Inferior parietal cortex (tissue), 1 donor: ENCODE data around the gene MASP1.
A peak's percentile ranks its signal among the peaks of the same experiment; 100 is the strongest.

Source experiments
- DNase-seq: peaks from one replicate; pipeline ENCODE4 v3.0.0-alpha.2; 2016; ENCODE audit errors: extremely low spot score

Gene MASP1

GRCh38 chr3:187293516-187294430, 2.2 kb upstream of the MASP1 start:
- DNase-seq: no peak

DNA sequence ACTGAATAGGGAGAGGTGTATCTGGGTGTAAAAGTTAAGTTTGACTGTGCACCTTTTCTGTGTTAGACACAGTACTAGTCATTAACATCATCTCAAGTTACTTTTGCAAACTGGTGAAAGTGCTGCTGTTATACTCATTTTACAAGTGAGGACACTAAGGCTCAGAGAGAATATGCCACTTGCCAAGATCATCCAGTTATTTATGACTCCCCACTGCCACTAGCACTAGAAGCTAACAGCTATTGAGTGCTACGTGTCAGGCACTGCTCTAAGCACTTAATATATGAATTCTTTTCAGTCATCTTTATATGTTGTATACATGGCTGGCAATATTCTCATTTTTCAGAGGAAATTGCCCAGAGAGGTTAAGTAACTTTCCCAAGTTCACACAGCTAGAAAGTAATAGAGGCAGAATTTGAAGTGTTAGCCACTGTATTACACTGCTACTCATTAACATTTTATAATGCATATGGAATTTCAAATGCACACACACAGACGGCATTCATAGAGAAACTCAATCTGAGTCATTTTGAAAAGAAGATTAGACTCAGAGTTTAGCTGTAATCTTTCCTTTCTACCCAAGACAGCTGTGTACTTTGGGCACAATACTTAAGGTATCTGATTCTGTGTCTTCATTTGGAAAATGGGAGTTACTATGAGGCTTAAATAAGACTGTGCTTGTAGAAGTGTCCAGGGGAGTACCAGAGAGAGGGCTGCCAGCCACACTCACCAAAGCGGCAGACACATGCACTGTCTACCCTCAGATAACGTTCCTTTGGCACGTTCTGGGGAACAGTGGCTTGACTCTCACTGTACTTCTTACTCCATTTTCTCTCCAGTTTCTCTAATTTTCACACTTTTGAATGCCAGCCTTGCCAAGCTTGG, 1.3 kb upstream of the MASP1 start:
- DNase-seq: peak; percentile 8

- DNase-seq: no peak
Observed at GRCh38 chr3:187292181-187292580, 644 bp upstream of the MASP1 start.

DNA sequence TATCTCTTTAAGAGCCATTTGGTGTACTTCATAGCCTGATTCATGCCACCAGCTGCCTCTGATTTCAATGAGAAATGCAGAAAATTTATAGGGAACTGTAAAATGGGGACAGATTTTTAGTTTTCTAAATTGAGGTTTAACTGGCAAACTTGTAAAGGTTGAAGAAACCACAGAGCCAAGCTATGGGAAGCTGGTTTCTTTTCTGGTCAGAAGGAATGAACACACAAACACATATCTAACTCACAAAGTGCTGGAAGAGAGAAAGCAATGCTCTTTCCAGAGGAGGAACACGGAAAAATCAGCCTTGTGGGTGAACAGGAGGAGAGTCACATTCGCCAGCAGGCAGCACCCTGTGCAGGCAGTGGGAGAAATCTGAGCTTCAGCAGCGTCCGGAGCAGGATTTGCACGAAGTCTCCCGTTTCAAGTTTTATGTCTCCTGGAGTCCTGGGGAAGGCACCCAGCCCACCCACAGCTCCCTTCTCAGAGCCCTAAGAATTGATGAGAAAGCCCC, 481 bp downstream of the MASP1 start:
- DNase-seq: peak; percentile 38

DNA sequence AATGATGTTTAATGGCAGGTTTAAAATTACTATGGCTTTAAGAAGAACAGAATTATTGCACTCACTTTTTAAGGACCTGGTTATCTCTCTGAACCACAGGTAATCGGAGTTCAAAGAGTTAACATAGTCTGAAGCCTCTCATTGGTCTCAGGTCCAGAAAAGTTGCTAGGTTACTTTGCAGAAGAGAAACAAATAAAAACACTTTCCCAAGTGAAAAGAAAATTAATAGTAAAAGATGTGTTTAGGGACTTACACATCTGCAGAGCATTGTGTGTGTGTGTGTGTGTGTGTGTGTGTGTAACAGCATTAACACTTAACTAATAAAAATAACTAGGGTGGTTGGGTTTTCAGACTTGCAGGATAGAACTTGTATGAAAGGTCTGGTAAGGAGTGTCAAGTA, 1.0 kb downstream of the MASP1 start:
- no peak for DNase-seq

GRCh38 chr3:187288855-187289605, 2.5 kb downstream of the MASP1 start:
- no peak for DNase-seq

- no peak for DNase-seq
Observed at GRCh38 chr3:187288131-187288854, 3.2 kb downstream of the MASP1 start.

DNA sequence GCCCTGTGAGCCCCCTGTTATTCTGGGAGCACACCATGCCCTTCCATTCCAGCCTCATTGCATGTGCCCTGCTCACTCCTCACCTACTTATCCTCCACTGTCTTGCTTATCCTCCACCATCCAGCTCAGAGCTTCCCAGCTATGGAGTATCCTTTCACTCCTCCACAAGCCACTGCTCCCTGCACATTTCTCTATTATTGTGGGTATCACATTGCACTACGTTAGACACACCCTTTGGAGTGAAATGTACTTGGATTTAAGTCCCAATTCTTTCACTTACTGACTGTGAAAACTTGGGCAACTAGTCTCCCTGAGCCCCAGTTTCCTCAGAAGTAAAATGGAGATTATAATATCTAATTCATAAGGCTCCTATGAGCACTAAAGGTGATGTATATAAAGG, 4.3 kb downstream of the MASP1 start:
- no peak for DNase-seq

DNA sequence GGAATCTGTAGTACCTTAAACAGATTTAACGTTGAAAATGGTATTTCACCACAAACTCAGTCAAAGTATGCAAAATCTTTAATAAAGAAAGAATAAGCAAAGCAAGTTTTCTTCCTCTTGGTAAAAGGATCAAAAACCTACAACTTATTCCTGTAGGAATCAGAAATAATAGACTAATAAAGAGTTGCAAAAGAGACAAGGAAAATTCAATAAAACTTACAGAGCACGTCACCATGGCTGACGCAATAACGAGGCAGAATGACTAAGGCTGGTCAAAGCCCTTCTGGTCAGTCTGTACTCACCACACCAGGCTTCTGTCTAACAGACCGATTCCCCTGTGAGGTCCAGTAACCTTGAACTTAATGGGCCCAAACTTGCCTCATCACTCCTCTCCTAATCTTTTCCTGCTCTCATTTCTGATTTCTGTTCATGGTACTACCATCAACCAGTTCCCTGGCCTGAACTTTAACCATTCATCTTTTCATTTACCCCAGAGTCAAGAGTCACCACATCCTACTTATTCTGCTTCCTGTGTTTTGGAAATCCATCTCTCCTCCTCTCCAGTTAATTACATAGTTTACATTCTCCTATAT, 5.0 kb downstream of the MASP1 start:
- no peak for DNase-seq

DNA sequence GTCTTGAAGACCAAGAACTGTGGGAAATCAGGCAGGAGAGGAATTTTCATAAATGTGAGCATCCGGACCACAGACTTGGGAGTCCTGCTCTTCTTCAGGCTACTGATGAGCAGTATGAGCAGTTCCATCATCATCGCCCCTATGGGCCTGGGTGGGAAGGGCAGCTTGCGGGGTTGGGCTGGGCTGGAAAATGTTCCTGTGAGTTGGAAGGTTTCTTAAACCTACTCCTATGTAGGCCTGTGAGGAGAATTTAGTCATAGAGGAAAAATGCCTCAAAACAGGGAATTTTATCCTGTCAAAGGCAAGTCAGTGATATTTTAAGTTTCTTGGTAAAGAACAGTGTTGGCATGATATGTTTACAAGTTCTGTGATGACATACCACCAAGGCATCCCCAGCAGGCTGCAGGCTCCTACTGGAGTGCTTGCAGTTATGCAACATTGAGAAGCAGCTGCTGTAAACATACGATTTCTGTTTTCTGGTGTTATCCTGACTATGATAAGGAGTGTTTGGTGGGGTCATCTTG, 10.3 kb downstream of the MASP1 start:
- no peak for DNase-seq

- no peak for DNase-seq
Observed at GRCh38 chr3:187280644-187281043, 10.9 kb downstream of the MASP1 start.

DNA sequence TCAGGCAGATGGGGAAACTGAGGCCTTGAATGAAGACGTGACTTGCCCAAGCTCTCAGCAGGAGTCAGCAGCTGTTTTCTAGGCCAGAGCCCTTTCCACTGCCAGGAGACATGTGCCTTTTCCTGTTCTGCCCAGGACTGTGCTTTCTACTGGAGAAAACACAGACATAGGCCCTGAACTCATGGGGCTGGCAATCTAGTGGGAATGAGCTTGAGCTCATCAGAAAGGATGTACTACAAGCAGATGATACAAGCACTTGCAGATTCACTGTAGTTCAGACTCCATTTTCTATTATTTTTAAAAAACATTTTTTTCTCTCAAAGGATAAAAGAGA, 14.4 kb downstream of the MASP1 start:
- no peak for DNase-seq

DNA sequence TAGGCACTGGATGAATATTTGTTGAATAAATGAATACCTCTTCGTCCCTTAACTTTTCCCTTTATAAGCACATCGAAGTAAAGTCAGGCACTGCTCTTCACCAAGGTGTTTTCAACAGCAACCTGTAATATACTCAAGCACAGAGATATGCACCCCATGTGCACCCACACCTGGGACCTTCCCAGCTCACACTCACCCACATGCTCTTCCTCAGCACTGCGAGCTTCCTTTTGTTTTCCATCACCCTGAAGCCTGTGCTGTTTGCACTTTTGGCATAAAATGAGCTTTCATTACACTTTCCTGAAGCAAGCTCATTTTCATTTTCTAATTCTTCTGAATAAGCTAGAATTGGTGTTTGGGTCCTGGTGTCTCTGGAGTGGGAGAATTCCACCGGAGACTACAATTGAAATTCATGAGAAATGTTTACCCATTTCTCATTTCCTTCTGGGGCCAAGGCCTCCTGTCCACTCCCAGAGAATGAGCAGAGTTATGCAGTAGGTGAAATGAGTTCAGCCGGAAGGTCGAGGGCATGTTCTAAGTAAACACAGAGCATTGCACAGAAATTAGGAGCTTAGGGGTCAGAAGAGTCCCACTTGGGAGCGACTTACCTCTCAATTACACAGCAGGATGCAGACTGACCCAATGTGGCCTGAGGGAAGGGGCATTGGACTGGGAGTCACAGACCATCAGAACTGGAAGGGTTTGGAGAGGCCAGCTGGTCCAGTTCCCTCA, 15.0 kb downstream of the MASP1 start:
- no peak for DNase-seq

- no peak for DNase-seq
Observed at GRCh38 chr3:187274977-187275338, 16.6 kb downstream of the MASP1 start.

DNA sequence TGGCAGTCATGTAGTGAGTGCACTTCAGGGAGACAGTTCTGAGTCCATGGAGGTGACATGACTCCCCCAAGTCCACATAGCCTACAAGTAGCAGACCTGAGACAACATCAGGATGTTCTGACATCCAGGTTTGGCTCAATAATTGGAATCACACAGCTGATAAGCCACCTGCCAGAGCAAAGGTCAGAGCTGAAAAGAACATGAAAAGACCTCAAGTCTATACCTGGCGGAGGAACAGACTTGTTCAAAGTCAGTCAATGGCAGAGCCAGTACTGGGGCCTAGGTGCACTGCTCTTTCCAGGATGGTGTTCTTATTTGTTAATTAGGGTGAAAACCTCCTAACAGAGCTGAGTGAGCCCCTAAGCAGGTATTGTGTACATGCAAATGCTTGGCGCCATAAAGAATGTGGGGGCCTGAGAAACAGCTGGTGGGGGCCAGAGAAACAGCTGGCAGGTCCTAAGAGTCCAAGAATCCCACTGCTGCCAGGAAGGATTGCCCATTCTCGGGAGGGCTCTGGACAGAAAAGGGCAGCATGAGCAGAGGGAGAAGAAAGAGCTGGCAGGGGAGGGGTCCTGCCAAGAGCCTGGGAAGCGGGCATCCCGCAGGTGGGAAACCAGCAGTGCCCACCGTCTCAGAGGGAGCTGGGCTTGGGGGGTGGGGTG, 17.1 kb downstream of the MASP1 start:
- DNase-seq: no peak

DNA sequence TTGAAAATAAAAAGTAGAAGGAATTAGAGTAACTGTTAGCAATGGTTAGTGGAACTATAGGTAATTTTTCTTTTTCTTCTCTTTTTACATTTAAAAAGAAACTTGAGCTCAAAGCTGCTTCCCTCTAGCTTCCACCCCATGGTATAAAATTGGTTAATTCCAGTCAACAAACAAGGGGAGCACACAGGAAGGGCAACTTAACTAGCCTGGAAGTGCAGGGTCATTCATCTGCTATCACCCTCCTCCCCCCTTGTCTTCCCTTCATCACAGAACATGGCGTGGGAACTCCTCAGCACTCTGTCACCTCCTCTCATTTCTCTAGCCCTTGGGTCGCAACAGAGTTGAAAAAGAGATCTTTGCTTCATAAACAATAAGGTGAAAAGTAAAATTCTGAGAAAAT, 20.0 kb downstream of the MASP1 start:
- DNase-seq: no peak

DNA sequence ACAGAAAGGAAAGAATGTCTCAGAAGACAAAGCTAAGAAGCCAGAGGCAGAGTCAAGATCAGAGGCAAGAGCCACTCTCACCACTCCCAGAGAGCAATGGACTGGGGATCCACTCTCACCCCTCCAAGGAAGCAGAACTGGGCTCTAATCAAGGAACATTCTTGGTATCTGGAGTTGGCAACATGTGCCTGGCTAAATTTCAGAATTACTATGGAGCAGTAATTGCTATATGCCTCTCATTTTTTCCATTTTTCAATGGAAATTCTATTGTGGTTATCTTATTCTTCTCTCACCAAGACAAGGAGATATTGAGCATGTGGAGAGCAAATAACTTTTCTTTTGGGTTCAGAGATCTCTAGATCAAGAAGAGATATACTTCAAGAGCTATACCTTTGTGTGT, 22.1 kb downstream of the MASP1 start:
- no peak for DNase-seq

GRCh38 chr3:187267306-187267705, 24.2 kb downstream of the MASP1 start:
- no peak for DNase-seq

DNA sequence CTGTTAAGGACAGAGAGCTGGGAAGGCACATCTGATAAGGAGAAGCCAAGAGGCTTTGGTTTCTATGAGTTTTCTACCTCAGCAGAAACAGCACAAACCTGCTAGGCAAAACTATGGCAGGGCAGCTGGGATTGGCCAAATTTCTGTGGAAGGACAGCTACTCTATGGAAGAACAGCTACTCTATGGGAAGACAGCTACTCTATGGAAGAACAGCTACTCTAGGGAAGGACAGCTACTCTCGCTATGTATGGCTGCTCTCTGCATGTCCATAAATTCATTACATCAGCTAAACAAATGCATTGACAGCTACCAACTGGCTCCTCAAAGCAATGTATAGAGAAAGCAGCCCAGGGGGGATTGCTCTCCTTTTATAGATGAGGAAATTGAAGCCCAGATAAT, 24.8 kb downstream of the MASP1 start:
- DNase-seq: no peak
